HepG2 (cell line): Measurements from ENCODE around the gene ZMIZ2. TPM values are rescaled to one million over a fixed set of nuclear protein-coding genes. Genes with fewer than 3 reads are reported as not detected.
A peak's percentile ranks its signal among the peaks of the same experiment; 100 is the strongest.

ENCODE experiments used
- CBX1 ChIP-seq: IDR thresholded peaks from one replicate; pipeline ENCODE4 v1.6.1; 2016; ENCODE audit warnings: antibody characterized with exemption, low read depth
- FOXM1 ChIP-seq: sonication (generic); formaldehyde crosslinking; IDR thresholded peaks from 2 replicates; pipeline ENCODE4 v1.5.0; 2020; ENCODE audit warnings: missing genetic modification reagents
- GPBP1L1 ChIP-seq: sonication (generic); formaldehyde crosslinking; IDR thresholded peaks from 2 replicates; pipeline ENCODE4 v1.5.0; 2020; ENCODE audit warnings: mild to moderate bottlenecking, missing genetic modification reagents
- HOXD1 ChIP-seq: sonication (generic); formaldehyde crosslinking; IDR thresholded peaks from 2 replicates; pipeline ENCODE4 v1.5.0; 2020; ENCODE audit warnings: missing genetic modification reagents
- NR2C2 ChIP-seq: sonication (generic); formaldehyde crosslinking; IDR thresholded peaks from 2 replicates; pipeline ENCODE4 v1.4.0; 2020; ENCODE audit warnings: missing genetic modification reagents, mild to moderate bottlenecking, moderate library complexity, borderline replicate concordance
- PAXIP1 ChIP-seq: sonication (generic); formaldehyde crosslinking; conservative IDR thresholded peaks from 2 replicates; pipeline ENCODE4 v1.4.0; 2020; ENCODE audit warnings: mild to moderate bottlenecking, missing genetic modification reagents, moderate library complexity
- PBX2 ChIP-seq: IDR thresholded peaks from 2 replicates; pipeline ENCODE4 v1.6.1; 2016; ENCODE audit warnings: control low read depth
- PHF8 ChIP-seq: sonication (generic); formaldehyde crosslinking; IDR thresholded peaks from 2 replicates; pipeline ENCODE4 v1.5.0; 2020; ENCODE audit warnings: missing genetic modification reagents
- POLR2G ChIP-seq: fragments of 200-400 bp; formaldehyde crosslinking; IDR thresholded peaks from 2 replicates; pipeline ENCODE4 v1.6.1; 2018; ENCODE audit warnings: mild to moderate bottlenecking, low read depth, low read length, moderate library complexity
- SMC3 ChIP-seq: IDR thresholded peaks from 2 replicates; pipeline ENCODE4 v1.6.1; 2011; ENCODE audit warnings: low read length, improper control_type of control experiment
- SOX13 ChIP-seq, 3 experiments: fragments of 450-650 bp in 1 of 3; sonication (generic) in 1 of 3; formaldehyde crosslinking in 1 of 3; IDR thresholded peaks in 2 of 3; conservative IDR thresholded peaks in 1 of 3; 2 replicates each; pipeline versions ENCODE4 v1.5.0 to v1.6.1; 2016 to 2020; ENCODE audit warnings: antibody characterized with exemption in 1 of 3, mild to moderate bottlenecking in 1 of 3, missing compliant biosample characterization in 1 of 3, missing genetic modification reagents in 1 of 3, moderate library complexity in 1 of 3
- ZBTB38 ChIP-seq: sonication (generic); formaldehyde crosslinking; IDR thresholded peaks from 2 replicates; pipeline ENCODE4 v1.5.1; 2020; ENCODE audit warnings: mild to moderate bottlenecking, missing genetic modification reagents
- ZBTB42 ChIP-seq: sonication (generic); formaldehyde crosslinking; IDR thresholded peaks from 2 replicates; pipeline ENCODE4 v1.5.0; 2020; ENCODE audit warnings: mild to moderate bottlenecking, missing genetic modification reagents
- ZGPAT ChIP-seq: IDR thresholded peaks from 2 replicates; pipeline ENCODE4 v1.6.1; 2016; ENCODE audit warnings: mild to moderate bottlenecking
- ZNF230 ChIP-seq: sonication (generic); formaldehyde crosslinking; IDR thresholded peaks from 2 replicates; pipeline ENCODE4 v1.4.0; 2020; ENCODE audit warnings: mild to moderate bottlenecking, missing genetic modification reagents
- ZNF441 ChIP-seq: sonication (generic); formaldehyde crosslinking; IDR thresholded peaks from 2 replicates; pipeline ENCODE4 v1.7.0; 2021; ENCODE audit warnings: missing genetic modification reagents, borderline replicate concordance
- ZNF800 ChIP-seq: sonication (generic); formaldehyde crosslinking; IDR thresholded peaks from 2 replicates; pipeline ENCODE4 v1.4.0; 2020; ENCODE audit warnings: missing genetic modification reagents
- ZNF878 ChIP-seq: sonication (generic); formaldehyde crosslinking; IDR thresholded peaks from 2 replicates; pipeline ENCODE4 v1.8.1; 2023; ENCODE audit warnings: mild to moderate bottlenecking, missing genetic modification reagents, moderate library complexity
- ZZZ3 ChIP-seq: sonication (generic); formaldehyde crosslinking; IDR thresholded peaks from 2 replicates; pipeline ENCODE4 v1.4.0; 2020; ENCODE audit warnings: missing genetic modification reagents, mild to moderate bottlenecking, borderline replicate concordance
- polyA plus RNA-seq, 8 experiments: library from polyadenylated mRNA; depleted of rRNA in 3 of 8; stranded (reverse) in 7 of 8; unstranded in 1 of 8; fragments of >200 nt; fragmentation: Illumina TruSeq in 4 of 8; extraction: Trizol in 4 of 8; gene quantifications; 2 replicates each; pipeline versions ENCODE4 v1.2.1 to v1.2.3, GENCODE V29; 2011 to 2016; ENCODE audit warnings: low read depth in 4 of 8, missing spikeins in 1 of 8, mixed read lengths in 1 of 8; ENCODE audit not compliant: insufficient read depth in 1 of 8
- total RNA-seq, 5 experiments: library from RNA; depleted of rRNA; stranded (reverse); fragments of >200 nt; fragmentation: Illumina TruSeq; extraction: Trizol; gene quantifications; 2 replicates each; pipeline ENCODE4 v1.2.3, GENCODE V29; 2016; ENCODE audit warnings: low read depth in 1 of 5

The ZMIZ2 gene
- total and polyA plus RNA-seq, 2 of the 13 experiments (the other 11 are each of a cell fraction or from before 2014, with no cell fraction given): 4.9 to 7.9 TPM

- peak; percentile 65 for TF ChIP-seq PHF8 (CRISPR knock-in tag)
- peak; percentile 29 for TF ChIP-seq ZNF230 (CRISPR knock-in tag)
- TF ChIP-seq ZNF878 (CRISPR knock-in tag): peak; percentile 66; the same call in 1 of the 2 replicates
- TF ChIP-seq PBX2 (CRISPR knock-in tag): peak; percentile 97
- TF ChIP-seq ZGPAT: peak; percentile 66; the same call in 1 of the 2 replicates
- TF ChIP-seq CBX1: no peak
- TF ChIP-seq ZBTB42 (CRISPR knock-in tag): peak; percentile 57; the same call in 1 of the 2 replicates
- peak; percentile 67; the same call in 1 of the 2 replicates for TF ChIP-seq ZZZ3 (CRISPR knock-in tag)
- TF ChIP-seq FOXM1 (CRISPR knock-in tag): no peak
- peak; percentile 67; the same call in 1 of the 2 replicates for TF ChIP-seq ZNF800
- TF ChIP-seq POLR2G: peak; percentile 98
- TF ChIP-seq GPBP1L1 (CRISPR knock-in tag): no peak
- no peak for TF ChIP-seq SOX13 (IDR thresholded peaks at IDR 0.05)
- peak in 1 of 2 experiments; percentile 43; a peak in 3 of 4 replicates for TF ChIP-seq SOX13 (CRISPR knock-in tag; conservative IDR thresholded peaks at IDR 0.05 in 1 of 2, IDR thresholded peaks at IDR 0.05 in 1 of 2)
- no peak for TF ChIP-seq ZBTB38 (CRISPR knock-in tag)
- no peak; the same call in 1 of the 2 replicates for TF ChIP-seq NR2C2 (CRISPR knock-in tag)
- no peak for TF ChIP-seq SMC3
- peak; percentile 48; the same call in 1 of the 2 replicates for TF ChIP-seq HOXD1
- peak; percentile 10; the same call in 1 of the 2 replicates for TF ChIP-seq ZNF441
- TF ChIP-seq PAXIP1: 0 out of 2 replicates have a peak, but pooled peaks have one; percentile 18
Measured at GRCh38 chr7:44796504-44797328, 48.1 kb downstream of the ZMIZ2 start, which contains the start of gene PPIA (continued).
